ENCODE measurements around the gene POU4F3. TPM values are rescaled to one million over a fixed set of nuclear protein-coding genes. Genes with fewer than 3 reads are reported as not detected.
A peak's percentile ranks its signal among the peaks of the same experiment; 100 is the strongest.

The POU4F3 gene
- total RNA-seq, 2 experiments from 2014 or later: not detected

- Mint-ChIP-seq H3K27ac (no peak overlapping the region), H3K27me3 (peaks cover 77% of the 10 kb centered on the region), H3K4me3 (no peak overlapping the region), H3K4me1 (ENCODE audit: low read depth) (peaks cover 17% of the 10 kb centered on the region), H3K9me3 (no peaks in the 10 kb centered on the region), H3K36me3 (peaks cover 3% of the 10 kb centered on the region)
- ChIA-PET POLR2A (no interaction called here), CTCF (no interaction called here)
- DNase-seq: no peak
- intact Hi-C loops (cut with micrococcal nuclease): no loop called here
Observed at GRCh38 chr5:146342519-146342881, 3.9 kb downstream of the POU4F3 start.

GRCh38 chr5:146342882-146343865 is 4.5 kb downstream of the POU4F3 start:
- H3K27ac Mint-ChIP-seq: no peak overlapping the region
- no peak overlapping the region for H3K4me3 Mint-ChIP-seq
- intact Hi-C loops (cut with micrococcal nuclease): no loop called here
- no peak for DNase-seq
- peaks cover 17% of the 10 kb centered on the region for H3K4me1 Mint-ChIP-seq (ENCODE audit: low read depth)
- CTCF ChIA-PET: no interaction called here
- H3K36me3 Mint-ChIP-seq: peaks cover 3% of the 10 kb centered on the region
- POLR2A ChIA-PET: no interaction called here
- peaks cover 71% of the 10 kb centered on the region for H3K27me3 Mint-ChIP-seq
- no peaks in the 10 kb centered on the region for H3K9me3 Mint-ChIP-seq

- POLR2A ChIA-PET: no interaction called here
Observed at GRCh38 chr5:146344155-146345118, 5.8 kb downstream of the POU4F3 start.

GRCh38 chr5:146345240-146345577 is 6.6 kb downstream of the POU4F3 start:
- peaks cover 15% of the 10 kb centered on the region for H3K4me1 Mint-ChIP-seq (ENCODE audit: low read depth)
- peaks cover 59% of the 10 kb centered on the region for H3K27me3 Mint-ChIP-seq
- no peaks in the 10 kb centered on the region for H3K9me3 Mint-ChIP-seq
- intact Hi-C loops (cut with micrococcal nuclease): no loop called here
- POLR2A ChIA-PET: no interaction called here
- no peak for DNase-seq
- peak overlapping the region; percentile 13 for H3K4me3 Mint-ChIP-seq
- CTCF ChIA-PET: no interaction called here
- no peak overlapping the region for H3K27ac Mint-ChIP-seq
- H3K36me3 Mint-ChIP-seq: no peaks in the 10 kb centered on the region

More at GRCh38 chr5:146344155-146345118, 5.8 kb downstream of the POU4F3 start:
- Mint-ChIP-seq H3K27me3 (peaks cover 67% of the 10 kb centered on the region), H3K36me3 (peaks cover 2% of the 10 kb centered on the region), H3K4me3 (no peak overlapping the region), H3K9me3 (no peaks in the 10 kb centered on the region), H3K4me1 (ENCODE audit: low read depth) (peaks cover 15% of the 10 kb centered on the region), H3K27ac (no peak overlapping the region)
- intact Hi-C loops (cut with micrococcal nuclease): no loop called here
- CTCF ChIA-PET: no interaction called here
- DNase-seq: no peak

- no peak overlapping the region for H3K4me3 Mint-ChIP-seq
- H3K27ac Mint-ChIP-seq: no peak overlapping the region
- DNase-seq: no peak
- H3K36me3 Mint-ChIP-seq: no peaks in the 10 kb centered on the region
- ChIA-PET POLR2A (no interaction called here), CTCF (no interaction called here)
- H3K27me3 Mint-ChIP-seq: peaks cover 58% of the 10 kb centered on the region
- intact Hi-C loops (cut with micrococcal nuclease): no loop called here
- H3K9me3 Mint-ChIP-seq: no peaks in the 10 kb centered on the region
- peaks cover 15% of the 10 kb centered on the region for H3K4me1 Mint-ChIP-seq (ENCODE audit: low read depth)
Observed at GRCh38 chr5:146345578-146346366, 7.1 kb downstream of the POU4F3 start.

- intact Hi-C loops (cut with micrococcal nuclease): no loop called here
- Mint-ChIP-seq H3K4me1 (ENCODE audit: low read depth) (no peaks in the 10 kb centered on the region), H3K9me3 (no peaks in the 10 kb centered on the region), H3K4me3 (no peak overlapping the region), H3K36me3 (no peaks in the 10 kb centered on the region), H3K27ac (no peak overlapping the region), H3K27me3 (peaks cover 8% of the 10 kb centered on the region)
- ChIA-PET POLR2A (no interaction called here), CTCF (no interaction called here)
- DNase-seq: no peak
Observed at GRCh38 chr5:146357126-146357525, 18.5 kb downstream of the POU4F3 start.

- no peaks in the 10 kb centered on the region for H3K36me3 Mint-ChIP-seq
- no peaks in the 10 kb centered on the region for H3K9me3 Mint-ChIP-seq
- H3K27me3 Mint-ChIP-seq: peaks cover 10% of the 10 kb centered on the region
- CTCF ChIA-PET: no interaction called here
- H3K4me1 Mint-ChIP-seq (ENCODE audit: low read depth): no peaks in the 10 kb centered on the region
- no peak overlapping the region for H3K4me3 Mint-ChIP-seq
- POLR2A ChIA-PET: no interaction called here
- DNase-seq: no peak
- no peak overlapping the region for H3K27ac Mint-ChIP-seq
- intact Hi-C loops (cut with micrococcal nuclease): no loop called here
Observed at GRCh38 chr5:146359836-146360235, 21.2 kb downstream of the POU4F3 start.

GRCh38 chr5:146363161-146363874 is 24.7 kb downstream of the POU4F3 start:
- Mint-ChIP-seq H3K4me3 (no peak overlapping the region), H3K36me3 (no peaks in the 10 kb centered on the region), H3K27ac (no peak overlapping the region), H3K9me3 (no peaks in the 10 kb centered on the region), H3K4me1 (ENCODE audit: low read depth) (no peaks in the 10 kb centered on the region), H3K27me3 (peaks cover 14% of the 10 kb centered on the region)
- DNase-seq: no peak
- ChIA-PET POLR2A (no interaction called here), CTCF (no interaction called here)
- intact Hi-C loops (cut with micrococcal nuclease): no loop called here

GRCh38 chr5:146365618-146366017 is 27.0 kb downstream of the POU4F3 start:
- no peaks in the 10 kb centered on the region for H3K4me1 Mint-ChIP-seq (ENCODE audit: low read depth)
- H3K27me3 Mint-ChIP-seq: peaks cover 18% of the 10 kb centered on the region
- no peak for DNase-seq
- H3K27ac Mint-ChIP-seq: no peak overlapping the region
- H3K9me3 Mint-ChIP-seq: no peaks in the 10 kb centered on the region
- H3K36me3 Mint-ChIP-seq: no peaks in the 10 kb centered on the region
- ChIA-PET CTCF (no interaction called here), POLR2A (interaction anchor here (1.2 kb wide), 1 partner anchor 10 kb away, joined by 8 read pairs; no protein-coding TSS in a partner anchor)
- H3K4me3 Mint-ChIP-seq: no peak overlapping the region
- intact Hi-C loops (cut with micrococcal nuclease): no loop called here

- peaks cover 15% of the 10 kb centered on the region for H3K27me3 Mint-ChIP-seq
- DNase-seq: no peak
- ChIA-PET POLR2A (no interaction called here), CTCF (no interaction called here)
- no peaks in the 10 kb centered on the region for H3K36me3 Mint-ChIP-seq
- no peaks in the 10 kb centered on the region for H3K9me3 Mint-ChIP-seq
- H3K4me3 Mint-ChIP-seq: no peak overlapping the region
- intact Hi-C loops (cut with micrococcal nuclease): no loop called here
- no peaks in the 10 kb centered on the region for H3K4me1 Mint-ChIP-seq (ENCODE audit: low read depth)
- no peak overlapping the region for H3K27ac Mint-ChIP-seq
Observed at GRCh38 chr5:146366904-146367303, 28.3 kb downstream of the POU4F3 start.

GRCh38 chr5:146368137-146368536 is 29.5 kb downstream of the POU4F3 start:
- H3K4me3 Mint-ChIP-seq: no peak overlapping the region
- no peak for DNase-seq
- H3K27me3 Mint-ChIP-seq: peaks cover 17% of the 10 kb centered on the region
- H3K36me3 Mint-ChIP-seq: no peaks in the 10 kb centered on the region
- no peak overlapping the region for H3K27ac Mint-ChIP-seq
- ChIA-PET POLR2A (no interaction called here), CTCF (no interaction called here)
- H3K4me1 Mint-ChIP-seq (ENCODE audit: low read depth): no peaks in the 10 kb centered on the region
- intact Hi-C loops (cut with micrococcal nuclease): no loop called here
- no peaks in the 10 kb centered on the region for H3K9me3 Mint-ChIP-seq
